ENCODE measurements around the gene HOXA13.

GRCh38 chr7:27173956-27174873, 25.7 kb downstream of the HOXA13 start, which contains the start of gene HOXA10:
- TF ChIP-seq CTCF (IDR thresholded peaks at IDR 0.05): no peak
- TF ChIP-seq POLR2AphosphoS5 (IDR thresholded peaks at IDR 0.05): no peak
- TF ChIP-seq POLR2A (IDR thresholded peaks at IDR 0.05): no peak
